GM21423 (cell line): ENCODE results near the gene MEAK7.

Source experiments
- ATAC-seq: cut with Tn5 transposase; IDR thresholded peaks from one replicate; pipeline ENCODE4 v1.9.1; 2021; ENCODE audit warnings: mild to moderate bottlenecking, moderate library complexity; ENCODE audit not compliant: unreplicated experiment

Gene MEAK7

DNA sequence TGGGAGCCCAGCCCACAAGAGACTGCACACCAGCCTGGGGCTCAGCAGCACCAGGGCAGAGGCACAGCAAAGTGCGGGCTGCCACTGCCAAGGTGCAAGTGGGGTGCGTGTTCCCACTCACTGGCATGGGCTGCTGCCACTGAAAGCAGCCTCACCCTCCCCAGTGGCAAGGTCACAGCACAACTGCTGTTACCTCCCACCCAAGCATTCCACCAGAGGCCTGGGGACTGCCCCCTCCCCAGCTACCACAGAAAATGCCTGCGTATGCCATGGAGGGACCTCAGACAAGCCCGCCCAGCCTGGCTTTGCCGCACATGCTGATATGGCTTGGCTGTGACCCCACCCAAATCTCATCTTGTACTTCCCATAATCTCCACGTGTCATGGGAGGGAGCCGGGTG, 33.1 kb downstream of the MEAK7 start:
- ATAC-seq: no peak

DNA sequence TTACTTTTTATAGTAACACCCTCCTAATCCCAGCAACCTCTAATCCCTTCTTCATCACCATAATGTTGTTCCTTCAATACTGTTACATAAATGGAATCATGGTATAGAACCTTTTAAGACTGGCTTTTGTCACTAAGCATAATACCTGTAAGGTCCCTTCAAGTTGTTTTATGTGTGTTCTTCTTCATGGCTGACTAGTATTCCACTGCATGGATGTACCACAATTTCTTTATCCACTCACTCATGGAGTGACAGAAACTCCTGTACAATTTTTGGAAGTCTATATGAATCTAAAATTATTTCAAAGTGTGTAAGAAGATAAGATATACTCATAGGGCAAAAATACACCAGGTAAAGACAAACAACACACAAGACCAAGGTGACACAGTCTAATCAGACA, 36.8 kb downstream of the MEAK7 start:
- no peak for ATAC-seq

DNA sequence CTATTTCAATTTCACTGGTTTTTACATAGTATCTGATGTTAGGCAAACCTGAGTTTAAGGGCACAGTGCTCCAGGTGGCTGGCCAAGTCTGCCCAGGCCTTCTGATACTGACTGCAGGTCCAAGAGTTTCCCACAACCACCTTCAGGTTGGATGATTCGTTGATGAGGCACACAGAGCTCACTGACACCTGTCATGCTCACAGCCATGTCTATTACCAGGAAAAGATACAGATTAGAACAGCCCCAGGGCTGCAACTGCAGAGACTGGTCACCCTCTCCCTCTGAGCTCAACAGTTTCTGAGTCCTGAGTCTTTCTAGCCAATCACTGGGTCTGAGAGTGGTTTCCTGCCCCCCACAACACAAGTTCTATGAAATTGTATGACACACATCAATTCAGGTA, 37.2 kb downstream of the MEAK7 start:
- no peak for ATAC-seq

DNA sequence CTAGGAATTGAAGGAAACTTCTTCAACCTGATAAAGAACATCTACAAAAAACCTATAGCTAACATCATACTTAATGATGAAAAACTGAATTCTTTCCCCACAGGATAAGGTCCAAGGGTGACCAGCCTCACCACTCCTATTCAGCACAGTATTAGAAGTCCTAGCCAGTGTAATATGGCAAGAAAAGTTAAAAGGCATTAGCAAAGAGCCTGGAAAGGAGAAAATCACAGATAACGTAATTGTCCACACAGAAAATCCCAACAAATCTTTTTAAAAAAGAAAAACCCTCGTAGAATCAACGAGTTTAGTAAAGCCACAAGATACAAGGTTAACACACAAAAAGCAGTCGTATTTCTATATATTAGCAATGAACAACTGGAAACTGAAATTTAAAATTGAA, 37.8 kb downstream of the MEAK7 start:
- ATAC-seq: no peak

DNA sequence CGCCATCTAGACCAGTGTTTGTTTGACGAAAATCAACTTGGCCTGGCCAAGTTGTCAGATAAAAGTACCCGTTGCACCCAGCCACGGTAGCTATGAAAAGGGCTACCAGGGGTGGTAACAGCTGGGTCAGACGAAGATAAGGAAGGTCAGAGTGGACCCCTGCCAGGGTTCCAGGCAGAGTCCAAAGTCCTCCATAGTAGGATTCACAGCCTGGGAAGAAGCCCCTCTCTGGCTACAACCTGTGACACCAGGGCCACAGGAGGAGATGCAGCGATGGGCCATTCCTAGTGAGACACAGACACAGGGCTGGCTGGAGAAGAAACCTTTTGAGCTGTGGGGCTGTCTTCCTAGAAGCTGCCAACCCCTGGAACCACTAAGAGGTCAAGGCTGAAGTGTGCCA, 39.3 kb downstream of the MEAK7 start:
- no peak for ATAC-seq

DNA sequence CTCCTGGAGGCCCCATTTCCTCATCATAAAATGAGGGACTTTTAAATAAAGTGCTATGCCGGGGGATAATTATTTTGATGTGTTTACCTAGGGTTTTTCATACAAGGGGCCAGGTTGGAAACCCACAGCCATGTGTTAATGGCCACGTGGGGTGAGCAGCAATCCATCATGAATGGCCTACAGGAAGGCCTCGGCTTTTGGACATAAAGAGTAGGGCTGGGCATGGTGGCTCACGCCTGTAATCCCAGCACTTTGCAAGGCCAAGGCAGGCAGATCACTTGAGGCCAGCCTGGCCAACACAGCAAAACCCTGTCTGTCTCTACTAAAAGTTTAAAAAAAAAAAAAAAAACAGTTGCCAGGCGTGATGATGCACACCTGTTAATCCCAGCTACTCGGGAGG, 40.3 kb downstream of the MEAK7 start:
- ATAC-seq: no peak

DNA sequence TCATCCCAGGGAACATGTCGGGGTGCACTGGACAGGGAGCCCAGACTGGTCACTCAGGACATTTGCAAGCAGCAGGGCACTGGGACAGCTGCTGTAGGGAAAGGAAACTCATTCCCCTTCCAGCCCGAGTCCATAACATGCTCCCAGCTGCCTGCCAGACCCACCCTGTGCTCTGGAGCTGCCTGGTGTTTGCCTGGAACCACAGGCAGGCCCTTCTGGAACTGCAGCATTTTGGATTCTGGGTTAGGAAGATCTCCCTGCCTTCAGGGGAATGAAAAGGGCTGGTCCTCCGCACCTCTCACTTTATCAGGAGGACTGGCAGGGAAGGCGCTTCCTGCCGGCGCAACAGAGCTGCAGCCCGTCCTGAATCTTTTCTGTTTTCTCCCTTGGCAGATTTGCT, 41.2 kb downstream of the MEAK7 start:
- ATAC-seq: no peak

DNA sequence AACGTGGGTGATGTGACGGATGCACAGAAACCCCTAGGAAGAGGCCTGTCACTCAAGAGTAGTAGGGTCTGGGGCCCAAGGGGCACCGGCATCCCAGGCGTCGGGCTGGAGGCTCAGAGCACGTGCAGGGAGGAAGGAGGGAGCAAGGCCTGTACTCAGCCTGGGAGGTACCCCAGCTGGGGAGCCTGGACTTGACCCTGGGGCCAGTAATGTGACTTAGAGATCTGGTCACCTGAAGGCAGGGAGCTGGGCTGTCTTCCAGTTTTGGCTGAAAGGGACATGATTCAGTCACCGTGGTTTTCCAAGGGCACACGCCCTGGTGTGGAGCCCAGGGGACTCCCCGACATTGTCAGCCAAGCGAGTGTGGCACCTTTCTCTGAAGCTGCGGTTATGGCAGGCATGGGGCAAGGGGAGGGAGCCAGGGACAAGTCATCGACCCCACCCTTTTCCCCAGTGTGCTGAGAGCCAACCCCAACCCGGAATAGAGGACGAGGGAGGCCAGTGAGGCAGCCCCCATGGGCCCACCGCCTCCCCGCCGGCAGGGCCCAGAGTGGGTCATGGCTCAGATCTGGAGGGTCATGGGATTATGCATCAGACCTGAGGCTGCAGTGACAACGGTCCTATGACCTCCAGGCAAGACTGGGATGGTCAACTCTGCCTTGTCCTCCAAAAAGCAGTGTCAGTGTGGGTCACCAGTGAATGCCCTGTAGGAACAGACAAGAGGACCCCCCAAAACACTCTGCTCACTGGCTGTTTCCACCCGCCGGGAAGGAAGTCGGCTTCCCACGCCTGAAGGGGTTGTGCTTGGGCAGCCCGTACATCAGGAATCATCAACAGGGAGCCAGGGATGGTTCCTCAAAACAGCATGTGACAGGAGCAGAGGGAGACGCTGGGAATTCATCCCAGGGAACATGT, 41.9 kb downstream of the MEAK7 start:
- ATAC-seq: no peak

DNA sequence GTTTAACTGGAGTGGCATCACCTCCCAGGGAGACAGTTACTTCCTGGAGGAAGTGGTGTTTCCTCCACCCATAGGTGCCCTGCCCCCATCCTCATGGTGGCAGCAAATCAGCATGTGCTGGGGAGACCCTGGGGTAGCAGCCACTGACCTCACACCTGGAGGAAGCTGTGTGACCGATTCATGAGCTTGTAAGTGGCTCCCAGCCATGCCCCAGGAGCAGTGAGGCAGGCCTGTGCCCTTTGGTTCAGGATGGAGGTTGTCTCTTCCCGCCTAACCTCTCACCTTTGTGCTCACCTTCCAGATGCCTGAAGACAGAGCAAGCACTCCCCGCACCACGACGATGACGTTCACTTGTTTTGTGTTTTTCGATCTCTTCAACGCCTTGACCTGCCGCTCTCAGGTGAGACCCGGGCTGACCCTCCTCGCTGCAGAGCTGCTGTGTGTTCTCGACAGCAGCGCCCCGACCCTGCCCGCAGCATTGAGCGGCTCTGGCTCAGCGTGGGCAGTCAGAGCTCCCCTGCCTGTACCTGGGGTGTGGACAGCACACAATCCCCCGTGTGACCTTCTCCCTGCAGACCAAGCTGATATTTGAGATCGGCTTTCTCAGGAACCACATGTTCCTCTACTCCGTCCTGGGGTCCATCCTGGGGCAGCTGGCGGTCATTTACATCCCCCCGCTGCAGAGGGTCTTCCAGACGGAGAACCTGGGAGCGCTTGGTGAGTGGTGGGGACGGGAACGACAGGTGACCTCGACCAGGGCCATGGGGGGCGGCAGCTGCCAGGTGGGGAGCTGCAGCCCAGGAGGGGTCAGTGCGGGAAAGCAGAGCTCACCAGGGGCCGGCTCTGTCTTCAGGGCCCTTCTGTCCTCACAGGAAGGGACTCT, 42.8 kb downstream of the MEAK7 start:
- no peak for ATAC-seq

DNA sequence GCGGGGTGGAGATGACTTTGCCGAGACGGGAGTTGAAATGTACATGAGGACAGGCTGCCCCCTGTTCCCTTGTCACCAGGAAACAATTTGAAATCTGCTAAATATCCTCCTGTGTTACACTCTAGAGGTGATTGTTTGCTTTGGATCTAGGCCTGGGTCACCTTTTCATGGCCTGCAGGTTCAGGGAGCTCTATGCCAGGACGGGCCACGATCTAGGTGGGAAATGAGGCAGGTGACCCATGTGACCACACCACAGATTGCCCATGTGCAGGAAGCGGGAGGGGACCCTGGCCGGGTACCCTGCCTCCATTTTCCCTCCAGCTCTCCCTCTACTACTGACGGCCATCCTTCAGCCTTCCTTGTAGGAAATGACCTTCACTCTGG, 43.4 kb downstream of the MEAK7 start:
- ATAC-seq: no peak

DNA sequence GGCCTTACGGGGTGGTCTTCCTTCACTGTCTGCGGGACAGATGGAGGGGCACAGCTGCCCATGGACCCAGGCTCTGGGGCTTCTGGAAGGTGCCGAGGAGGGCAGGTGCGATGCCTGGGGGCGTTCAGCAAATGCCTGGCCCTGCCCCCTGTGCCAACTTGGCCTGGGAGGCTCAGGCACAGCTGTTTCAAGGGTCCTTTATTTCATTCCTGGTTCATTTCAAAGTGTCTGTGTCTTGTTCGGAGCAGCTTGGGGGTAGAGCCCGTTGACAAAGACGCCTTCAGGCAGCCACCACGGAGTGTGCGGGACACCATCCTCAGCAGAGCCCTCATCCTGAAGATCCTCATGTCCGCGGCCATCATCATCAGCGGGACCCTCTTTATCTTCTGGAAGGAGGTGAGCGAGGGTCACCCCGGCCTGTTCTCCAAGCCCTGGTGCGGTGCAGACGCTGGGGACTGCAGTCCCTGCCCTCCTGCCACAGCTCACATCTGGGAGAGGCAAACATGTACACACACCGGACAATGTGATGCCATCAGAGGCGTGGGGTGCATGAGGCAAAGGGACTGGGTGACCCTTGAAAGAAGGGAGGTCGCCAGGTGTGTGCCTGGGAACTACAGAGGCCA, 43.9 kb downstream of the MEAK7 start:
- ATAC-seq: no peak

DNA sequence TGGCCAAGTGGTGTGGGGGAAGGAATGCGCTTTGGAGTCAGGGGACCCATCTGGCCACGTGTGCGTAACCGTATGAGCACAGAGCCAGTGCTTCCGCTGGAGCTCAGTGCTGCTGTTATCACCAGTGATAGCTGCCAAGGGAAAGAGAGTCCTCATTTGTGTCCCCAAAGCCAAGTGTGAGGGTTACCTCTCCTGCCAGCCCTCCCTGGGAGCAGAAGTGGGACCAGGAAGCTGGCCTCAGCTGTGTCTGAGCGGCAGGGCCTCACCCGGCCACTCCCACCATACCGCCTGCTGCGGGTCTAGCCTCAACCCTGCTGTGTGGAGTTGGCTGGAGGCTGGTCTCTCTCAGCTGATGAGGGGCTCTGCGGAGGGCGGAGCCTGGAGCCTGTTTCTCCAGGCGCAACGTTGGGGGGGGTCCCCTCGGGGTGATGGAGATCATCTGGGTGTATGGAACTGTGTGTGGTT, 44.5 kb downstream of the MEAK7 start:
- no peak for ATAC-seq

DNA sequence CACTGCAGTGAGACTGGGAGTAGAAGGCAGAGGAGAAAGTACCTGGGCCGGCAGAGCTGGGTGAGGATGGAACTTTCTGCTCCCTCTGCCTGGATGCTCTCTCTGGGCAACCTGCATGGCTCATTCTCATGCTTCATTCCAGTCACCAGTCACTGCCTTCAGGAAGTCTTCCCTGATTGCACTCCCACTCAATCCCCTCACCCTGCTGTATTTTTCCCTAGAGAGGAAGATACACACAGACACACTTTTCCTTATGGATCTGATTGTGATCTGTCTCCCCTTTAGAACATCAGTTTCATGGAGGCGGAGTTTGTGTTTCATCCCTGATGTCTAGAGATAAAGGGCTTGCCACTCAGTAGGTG, 44.9 kb downstream of the MEAK7 start:
- ATAC-seq: no peak

DNA sequence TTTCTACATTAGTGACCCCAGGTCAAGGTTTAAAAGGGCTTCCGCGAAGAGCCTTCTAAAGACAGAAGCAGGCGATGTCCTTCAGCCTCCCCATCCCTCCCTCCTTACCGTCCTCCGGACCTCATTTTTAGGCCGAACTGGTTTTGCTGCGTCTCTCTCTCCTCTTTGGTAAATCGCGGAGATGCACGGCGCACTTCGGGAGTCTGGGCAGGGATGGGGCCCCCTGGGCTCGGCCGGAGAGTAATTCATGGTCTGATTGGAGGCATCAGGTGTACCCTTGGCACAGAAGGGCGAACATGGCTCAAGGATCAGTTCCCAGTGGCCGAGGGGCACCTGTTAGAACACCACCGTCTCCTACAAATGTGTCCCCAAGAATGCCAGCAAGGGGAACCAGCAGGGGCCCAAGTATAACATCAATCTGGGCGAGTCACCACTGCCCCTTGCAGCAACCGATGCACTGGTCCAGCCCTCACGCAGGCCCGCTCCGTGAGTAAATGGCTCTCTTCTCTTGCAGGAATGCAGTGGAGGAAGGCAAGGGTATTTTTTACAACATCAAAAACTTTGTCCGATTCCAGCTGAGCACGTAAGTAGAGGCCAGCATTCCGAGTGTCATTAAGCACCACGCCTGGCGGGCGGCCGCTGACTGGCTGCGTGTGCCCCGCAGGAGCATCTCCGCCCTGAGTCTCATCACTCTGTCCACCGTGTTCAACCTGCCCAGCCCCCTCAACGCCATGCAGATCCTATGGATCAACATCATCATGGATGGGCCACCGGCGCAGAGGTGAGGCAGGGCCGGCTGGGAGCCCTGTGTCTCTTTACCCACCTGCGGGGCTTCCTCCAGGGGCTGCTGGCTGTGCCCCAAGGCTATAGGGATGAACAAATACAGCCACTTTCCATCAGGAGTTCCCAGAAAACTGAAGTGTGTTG, 45.6 kb downstream of the MEAK7 start:
- no peak for ATAC-seq

DNA sequence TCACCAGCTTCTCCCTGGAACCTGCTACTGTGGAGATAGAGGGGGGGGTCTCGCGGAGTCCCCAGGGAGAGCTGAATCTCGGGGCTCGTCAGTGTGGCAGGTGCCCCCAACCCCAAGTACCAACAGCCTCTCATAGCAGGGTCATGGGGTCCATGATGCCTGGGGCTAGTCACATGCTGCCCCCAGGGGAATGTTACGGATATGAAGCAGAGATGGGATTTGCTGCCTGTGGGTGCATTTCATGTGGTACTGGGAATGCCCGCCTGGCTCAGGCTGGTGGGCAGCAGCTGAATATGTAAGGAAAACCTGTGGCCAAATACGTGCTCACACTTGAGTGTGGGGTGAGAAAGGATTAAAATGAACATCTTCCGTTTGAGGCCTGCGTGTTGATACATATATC, 49.4 kb downstream of the MEAK7 start:
- ATAC-seq: no peak
